ENCODE measurements around the gene CIPC. TPM values are rescaled to one million over a fixed set of nuclear protein-coding genes. Genes with fewer than 3 reads are reported as not detected.
A peak's percentile ranks its signal among the peaks of the same experiment; 100 is the strongest.

CIPC gene
- total and polyA plus RNA-seq, 9 of the 15 experiments (the other 6 are each of a cell fraction or from before 2014, with no cell fraction given) = 5.0 to 16.9 (median 10.7) TPM

DNA sequence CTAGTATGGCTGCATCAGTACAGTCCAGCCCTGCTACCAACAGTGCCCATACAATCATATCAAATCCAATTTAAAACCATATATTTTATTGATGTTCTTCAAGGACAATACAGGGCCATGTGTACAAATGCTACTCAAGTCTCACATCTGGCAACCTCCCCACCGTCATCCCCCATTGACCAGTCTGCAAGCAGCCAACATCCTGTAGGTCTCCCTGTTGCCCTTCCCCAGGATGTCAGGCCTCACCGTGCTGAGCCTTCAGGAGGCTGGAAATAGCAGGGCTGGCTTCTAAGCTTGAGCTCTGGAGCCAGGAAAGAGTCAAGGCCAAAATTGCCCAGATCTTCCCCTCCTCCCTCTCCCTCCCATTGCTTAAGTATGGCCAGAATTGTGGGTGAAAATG lies 33.1 kb downstream of the CIPC start:
- in situ Hi-C loops (cut with MboI) (no loop called here), intact Hi-C loops (cut with micrococcal nuclease) (no loop called here)
- ChIA-PET CTCF (ENCODE audit: low intra/inter-chr PET ratio) (no interaction called here), POLR2A (no interaction called here)
- no peak overlapping the region for H3K9ac ChIP-seq (ENCODE audit: insufficient read depth in 1 of 2, low read depth in 2 of 2, low read length in 2 of 2)
- no peak overlapping the region for H3K4me3 ChIP-seq
- no peaks in the 10 kb centered on the region for H3K9me1 ChIP-seq (ENCODE audit: control insufficient read depth, insufficient read depth, low read length)
- no peak for TF ChIP-seq LEF1 (IDR thresholded peaks at IDR 0.05)
- TF ChIP-seq ZKSCAN3 (CRISPR knock-in tag; IDR thresholded peaks at IDR 0.05) = no peak
- TF ChIP-seq DPF2 (IDR thresholded peaks at IDR 0.05) = no peak
- no peak for TF ChIP-seq SIRT6 (IDR thresholded peaks at IDR 0.05; ENCODE audit: low read depth, low read length)
- no peak for TF ChIP-seq ZNF23 (CRISPR knock-in tag; IDR thresholded peaks at IDR 0.05)
- TF ChIP-seq SRSF3 (IDR thresholded peaks at IDR 0.05; ENCODE audit: insufficient read depth, low read length) = no peak
- WGBS (ENCODE audit: insufficient coverage, low coverage, missing lambda C conversion rate) = 0% methylated on average over 2 of the region's 2 CpGs
- peaks cover 5 to 32% of the 10 kb centered on the region in 2 experiments; a peak in 3 of 5 replicates for H3K27me3 ChIP-seq (ENCODE audit: control insufficient read depth in 2 of 2, insufficient read depth in 2 of 2, low read length in 2 of 2)
- H3K4me2 ChIP-seq (ENCODE audit: insufficient read depth, low read length) = no peak overlapping the region
- H3K27ac ChIP-seq (ENCODE audit: extremely low read depth, low read depth, low read length) = no peak overlapping the region
- BruUV-seq (replicated peaks) = no TSS peak
- H3K9me3 ChIP-seq (replicated peaks; ENCODE audit: control insufficient read depth, insufficient read depth, low read depth, low read length) = no peaks in the 10 kb centered on the region
- no peak overlapping the region for H2AFZ ChIP-seq (ENCODE audit: low read depth, low read length)
- FAIRE-seq (no peak), DNase-seq (ENCODE audit: extremely low read depth in 1 of 4, low spot score in 3 of 4) (no peak), ATAC-seq (no peak)
- H3K79me2 ChIP-seq (ENCODE audit: control insufficient read depth, insufficient read depth, low read length) = no peaks in the 10 kb centered on the region
- H3K36me3 ChIP-seq (ENCODE audit: control insufficient read depth, insufficient read depth, low read length) = no peaks in the 10 kb centered on the region
- H3K4me1 ChIP-seq (replicated peaks in 1 of 2; ENCODE audit: control insufficient read depth in 2 of 2, insufficient read depth in 2 of 2, low read length in 2 of 2) = no peaks in the 10 kb centered on the region
- no peaks in the 10 kb centered on the region; the same call in 1 of the 2 replicates for H4K20me1 ChIP-seq (replicated peaks; ENCODE audit: control insufficient read depth, insufficient read depth, low read length)

- peaks cover 5 to 27% of the 10 kb centered on the region in 2 experiments; a peak in 3 of 5 replicates for H3K27me3 ChIP-seq (ENCODE audit: control insufficient read depth in 2 of 2, insufficient read depth in 2 of 2, low read length in 2 of 2)
- no peaks in the 10 kb centered on the region; the same call in 1 of the 2 replicates for H4K20me1 ChIP-seq (replicated peaks; ENCODE audit: control insufficient read depth, insufficient read depth, low read length)
- H3K9me3 ChIP-seq (replicated peaks; ENCODE audit: control insufficient read depth, insufficient read depth, low read depth, low read length) = no peaks in the 10 kb centered on the region
- ATAC-seq = no peak
- no peak for TF ChIP-seq TARDBP (IDR thresholded peaks at IDR 0.05)
- TF ChIP-seq NRF1 (conservative IDR thresholded peaks at IDR 0.05 in 1 of 2, IDR thresholded peaks at IDR 0.05 in 1 of 2) = peak; percentile 24 to 27; a peak in 2 of 4 replicates
- H3K36me3 ChIP-seq (ENCODE audit: control insufficient read depth, insufficient read depth, low read length) = no peaks in the 10 kb centered on the region
- no peaks in the 10 kb centered on the region for H3K79me2 ChIP-seq (ENCODE audit: control insufficient read depth, insufficient read depth, low read length)
- 5% methylated on average over 5 of the region's 5 CpGs for WGBS (ENCODE audit: insufficient coverage, low coverage, missing lambda C conversion rate)
- POLR2A ChIA-PET = interaction anchor here (0.6 kb wide), 1 partner anchor 80 kb away, joined by 3 read pairs; no protein-coding TSS in a partner anchor
- H3K27ac ChIP-seq (ENCODE audit: extremely low read depth, low read depth, low read length) = no peak overlapping the region
- CTCF ChIA-PET (ENCODE audit: low intra/inter-chr PET ratio) = no interaction called here
- FAIRE-seq = no peak
- no peak overlapping the region for H3K4me2 ChIP-seq (ENCODE audit: insufficient read depth, low read length)
- in situ Hi-C loops (cut with MboI) (no loop called here), intact Hi-C loops (cut with micrococcal nuclease) (no loop called here)
- no peaks in the 10 kb centered on the region for H3K9me1 ChIP-seq (ENCODE audit: control insufficient read depth, insufficient read depth, low read length)
- H3K9ac ChIP-seq (ENCODE audit: insufficient read depth in 1 of 2, low read depth in 2 of 2, low read length in 2 of 2) = no peak overlapping the region
- no peak for DNase-seq (ENCODE audit: extremely low read depth in 1 of 4, low spot score in 3 of 4)
- no peak overlapping the region for H3K4me3 ChIP-seq
- no peak overlapping the region for H2AFZ ChIP-seq (ENCODE audit: low read depth, low read length)
- no peaks in the 10 kb centered on the region for H3K4me1 ChIP-seq (replicated peaks in 1 of 2; ENCODE audit: control insufficient read depth in 2 of 2, insufficient read depth in 2 of 2, low read length in 2 of 2)
- BruUV-seq (replicated peaks) = no TSS peak
These were observed 33.9 kb downstream of the CIPC start for GRCh38 chr14:77131871-77132486.
